ENCODE results near the gene ACAA2. TPM values are rescaled to one million over a fixed set of nuclear protein-coding genes. Genes with fewer than 3 reads are reported as not detected.

The ACAA2 gene
- total RNA-seq, 1 experiment from 2014 or later, result 51.1 TPM

- Histone ChIP-seq H3K27me3 (replicated peaks; ENCODE audit: insufficient read depth, low read depth, low read length, poor library complexity) (no peaks in the 10 kb centered on the region), H3K9me3 (ENCODE audit: low read depth, low read length, poor library complexity, severe bottlenecking) (no peaks in the 10 kb centered on the region), H3K4me1 (ENCODE audit: insufficient read depth, low read length, poor library complexity, severe bottlenecking) (no peaks in the 10 kb centered on the region), H3K27ac (ENCODE audit: low read depth, low read length, poor library complexity, severe bottlenecking) (no peak overlapping the region), H3K4me3 (ENCODE audit: low read depth, low read length, poor library complexity, severe bottlenecking) (no peak overlapping the region), H3K36me3 (ENCODE audit: insufficient read depth, low read length, poor library complexity, severe bottlenecking) (no peaks in the 10 kb centered on the region)
- no TSS peak for BruUV-seq (replicated peaks)
- TF ChIP-seq CTCF (conservative IDR thresholded peaks at IDR 0.05; ENCODE audit: low read depth, low read length) (peak; percentile 62), EZH2 (IDR thresholded peaks at IDR 0.05; ENCODE audit: borderline replicate concordance, low read depth, low read length, poor library complexity, severe bottlenecking) (no peak)
- ChIA-PET POLR2A (ENCODE audit: low non-redundant PET) (no interaction called here), CTCF (interaction anchor here (0.5 to 1.6 kb wide), 6 partner anchors 37 to 1205 kb away, joined by 3 to 10 read pairs (median 5); no protein-coding TSS in a partner anchor)
- intact Hi-C loops (cut with micrococcal nuclease; ENCODE audit: unreplicated experiment), result loop anchor here (10.0 kb wide), 1 partner anchor 343 kb away; no protein-coding TSS in a partner anchor
- DNase-seq (ENCODE audit: low spot score), result peak; percentile 28
Measured at GRCh38 chr18:49861659-49862058, 48.3 kb upstream of the ACAA2 start.

GRCh38 chr18:49859725-49860124 is 46.4 kb upstream of the ACAA2 start:
- no TSS peak for BruUV-seq (replicated peaks)
- CTCF ChIA-PET, result interaction anchor here (0.6 to 2.3 kb wide), 4 partner anchors 10 to 395 kb away, joined by 4 to 51 read pairs (median 10); partner anchors contain the start of gene ACAA2
- no peaks in the 10 kb centered on the region for H3K4me1 ChIP-seq (ENCODE audit: insufficient read depth, low read length, poor library complexity, severe bottlenecking)
- intact Hi-C loops (cut with micrococcal nuclease; ENCODE audit: unreplicated experiment), result loop anchor here (10.0 kb wide), 3 partner anchors 205 to 1185 kb away; no protein-coding TSS in a partner anchor
- TF ChIP-seq EZH2 (IDR thresholded peaks at IDR 0.05; ENCODE audit: borderline replicate concordance, low read depth, low read length, poor library complexity, severe bottlenecking) (no peak), CTCF (conservative IDR thresholded peaks at IDR 0.05; ENCODE audit: low read depth, low read length) (no peak)
- POLR2A ChIA-PET (ENCODE audit: low non-redundant PET), result interaction anchor here (0.8 kb wide), 1 partner anchor 349 kb away, joined by 3 read pairs; no protein-coding TSS in a partner anchor
- H3K9me3 ChIP-seq (ENCODE audit: low read depth, low read length, poor library complexity, severe bottlenecking), result no peaks in the 10 kb centered on the region
- no peak overlapping the region for H3K27ac ChIP-seq (ENCODE audit: low read depth, low read length, poor library complexity, severe bottlenecking)
- H3K4me3 ChIP-seq (ENCODE audit: low read depth, low read length, poor library complexity, severe bottlenecking), result no peak overlapping the region
- DNase-seq (ENCODE audit: low spot score), result no peak
- no peaks in the 10 kb centered on the region for H3K27me3 ChIP-seq (replicated peaks; ENCODE audit: insufficient read depth, low read depth, low read length, poor library complexity)
- no peaks in the 10 kb centered on the region for H3K36me3 ChIP-seq (ENCODE audit: insufficient read depth, low read length, poor library complexity, severe bottlenecking)

- DNase-seq (ENCODE audit: low spot score), result no peak
- CTCF ChIA-PET, result interaction anchor here (0.9 to 2.3 kb wide), 11 partner anchors 9 to 608 kb away, joined by 3 to 51 read pairs (median 6); partner anchors contain the start of genes ACAA2 and C18orf32
- H3K4me3 ChIP-seq (ENCODE audit: low read depth, low read length, poor library complexity, severe bottlenecking), result no peak overlapping the region
- no TSS peak for BruUV-seq (replicated peaks)
- H3K9me3 ChIP-seq (ENCODE audit: low read depth, low read length, poor library complexity, severe bottlenecking), result no peaks in the 10 kb centered on the region
- H3K36me3 ChIP-seq (ENCODE audit: insufficient read depth, low read length, poor library complexity, severe bottlenecking), result no peaks in the 10 kb centered on the region
- H3K4me1 ChIP-seq (ENCODE audit: insufficient read depth, low read length, poor library complexity, severe bottlenecking), result no peaks in the 10 kb centered on the region
- H3K27ac ChIP-seq (ENCODE audit: low read depth, low read length, poor library complexity, severe bottlenecking), result no peak overlapping the region
- POLR2A ChIA-PET (ENCODE audit: low non-redundant PET), result no interaction called here
- intact Hi-C loops (cut with micrococcal nuclease; ENCODE audit: unreplicated experiment), result loop anchor here (10.0 kb wide), 2 partner anchors 204 to 1184 kb away; no protein-coding TSS in a partner anchor
- H3K27me3 ChIP-seq (replicated peaks; ENCODE audit: insufficient read depth, low read depth, low read length, poor library complexity), result no peaks in the 10 kb centered on the region
- TF ChIP-seq CTCF (conservative IDR thresholded peaks at IDR 0.05; ENCODE audit: low read depth, low read length) (no peak; the same call in 1 of the 2 replicates), EZH2 (IDR thresholded peaks at IDR 0.05; ENCODE audit: borderline replicate concordance, low read depth, low read length, poor library complexity, severe bottlenecking) (no peak)
Measured at GRCh38 chr18:49859021-49859359, 45.7 kb upstream of the ACAA2 start.

All from A673 (cell line).